A549 (cell line): ENCODE measurements around the gene DHX30. TPM values are rescaled to one million over a fixed set of nuclear protein-coding genes. Genes with fewer than 3 reads are reported as not detected.

Source experiments
- ATAC-seq, 2 experiments: fragments of 200-7000 bp in 1 of 2; fragments of >200 bp in 1 of 2; cut with Nextera tagmentation in 1 of 2; cut with Tn5 transposase in 1 of 2; 3 replicates each; pipeline versions ENCODE4 v1.8.0 to v1.9.1; 2018 to 2020; ENCODE audit warnings: mild to moderate bottlenecking in 1 of 2, moderate library complexity in 1 of 2
- CTCF ChIA-PET: fragments of 300-600 bp; sonication (Branson Sonifier 250); formaldehyde crosslinking; extraction: SDS; loops from one replicate; lab custom pipeline; 2021; ENCODE audit warnings: antibody characterized with exemption, inconsistent platforms; lab: Yijun Ruan, JAX
- POLR2A ChIA-PET: fragments of 350-600 bp; formaldehyde crosslinking; extraction: SDS; loops from one replicate; lab custom pipeline; 2021; ENCODE audit warnings: antibody characterized with exemption, inconsistent platforms; lab: Yijun Ruan, JAX
- DNase-seq, 2 experiments: peaks; one replicate each; pipeline versions ENCODE4 v3.0.0 to v3.0.0-alpha.2; 2011 to 2016; ENCODE audit warnings: low read depth in 1 of 2, low spot score in 1 of 2
- FAIRE-seq: peaks from 2 replicates; lab custom pipeline; 2011; peaks lifted over from hg19 to GRCh38; lab: Jason Lieb, UNC
- H3K27ac ChIP-seq, 2 experiments: fragments of >200 bp; sonication (Bioruptor Twin); formaldehyde crosslinking; 3 replicates each; pipeline ENCODE4 v1.5.1; 2016 to 2017
- H3K4me1 ChIP-seq: fragments of >200 bp; sonication (Bioruptor Twin); formaldehyde crosslinking; 3 replicates; pipeline ENCODE4 v1.6.1; 2016
- H3K4me2 ChIP-seq: fragments of >200 bp; sonication (Bioruptor Twin); formaldehyde crosslinking; 3 replicates; pipeline ENCODE4 v1.6.1; 2016
- H3K4me3 ChIP-seq: fragments of >200 bp; sonication (Bioruptor Twin); formaldehyde crosslinking; 3 replicates; pipeline ENCODE4 v1.5.1; 2016
- H3K9me3 ChIP-seq: fragments of >200 bp; sonication (Bioruptor Twin); formaldehyde crosslinking; 3 replicates; pipeline ENCODE4 v1.6.1; 2016
- BHLHE40 ChIP-seq: IDR thresholded peaks from 2 replicates; pipeline ENCODE4 v1.6.1; 2012; ENCODE audit warnings: low read depth, low read length, inconsistent platforms
- CHD2 ChIP-seq: fragments of 150-350 bp; IDR thresholded peaks from 2 replicates; pipeline ENCODE4 v1.6.1; 2014; ENCODE audit warnings: low read length; ENCODE audit not compliant: partially characterized antibody
- CTCF ChIP-seq: fragments of >200 bp; sonication (Bioruptor Twin); formaldehyde crosslinking; IDR thresholded peaks from 3 replicates; pipeline ENCODE4 v1.5.1; 2016
- ELK1 ChIP-seq: fragments of 150-350 bp; IDR thresholded peaks from 2 replicates; pipeline ENCODE4 v1.6.1; 2014; ENCODE audit warnings: low read depth, mild to moderate bottlenecking, low read length
- EP300 ChIP-seq, 2 experiments: fragments of >200 bp; sonication (Bioruptor Twin); formaldehyde crosslinking; IDR thresholded peaks; 2 replicates in 1 of 2; 3 replicates in 1 of 2; pipeline ENCODE4 v1.6.1; 2016 to 2017
- JUN ChIP-seq, 2 experiments: fragments of >200 bp; sonication (Bioruptor Twin); formaldehyde crosslinking; IDR thresholded peaks; 2 replicates in 1 of 2; 3 replicates in 1 of 2; pipeline ENCODE4 v1.6.1; 2016 to 2017
- KDM5A ChIP-seq: fragments of 200-600 bp; sonication (generic); IDR thresholded peaks from 2 replicates; pipeline ENCODE4 v1.6.1; 2016; ENCODE audit warnings: antibody characterized with exemption, mild to moderate bottlenecking
- MAFK ChIP-seq: fragments of 450-650 bp; IDR thresholded peaks from 2 replicates; pipeline ENCODE4 v1.6.1; 2014; ENCODE audit not compliant: partially characterized antibody
- MAX ChIP-seq: IDR thresholded peaks from 2 replicates; pipeline ENCODE4 v1.6.1; 2012
- NPAS2 ChIP-seq: fragments of 250-450 bp; sonication (Bioruptor Pico); IDR thresholded peaks from 2 replicates; pipeline ENCODE4 v1.8.0; 2022; ENCODE audit warnings: mild to moderate bottlenecking, moderate library complexity, borderline replicate concordance
- NR3C1 ChIP-seq: fragments of >200 bp; sonication (Bioruptor Twin); formaldehyde crosslinking; IDR thresholded peaks from 3 replicates; pipeline ENCODE4 v1.6.1; 2017
- PBX3 ChIP-seq: IDR thresholded peaks from 2 replicates; pipeline ENCODE4 v1.6.1; 2012
- RCOR1 ChIP-seq: fragments of 150-350 bp; IDR thresholded peaks from 2 replicates; pipeline ENCODE4 v1.6.1; 2014; ENCODE audit warnings: antibody characterized with exemption, low read length, low read depth
- SMC3 ChIP-seq: fragments of >200 bp; sonication (Bioruptor Twin); formaldehyde crosslinking; IDR thresholded peaks from 3 replicates; pipeline ENCODE4 v1.6.1; 2018; ENCODE audit warnings: inconsistent platforms
- ZFP36 ChIP-seq: fragments of 450-650 bp; IDR thresholded peaks from 2 replicates; pipeline ENCODE4 v1.6.1; 2014; ENCODE audit warnings: borderline replicate concordance; ENCODE audit not compliant: partially characterized antibody
- ZSCAN20 ChIP-seq: fragments of 250-450 bp; sonication (Bioruptor Pico); IDR thresholded peaks from 2 replicates; pipeline ENCODE4 v1.8.0; 2022; ENCODE audit warnings: mild to moderate bottlenecking, moderate library complexity
- WGBS: methylation state at CpG from one replicate; pipeline ENCODE4 v1.1.6; 2017; ENCODE audit errors: missing lambda C conversion rate; 5-methylcytosine and 5-hydroxymethylcytosine counted together
- polyA plus RNA-seq, 4 experiments: library from polyadenylated mRNA; depleted of rRNA in 3 of 4; stranded (reverse); fragments of >200 nt; fragmentation: RNase III in 1 of 4; extraction: RNeasy Plus Mini Kit Qiagen cat#74134 plus additional on column Dnase treatment in 1 of 4; gene quantifications; 2 replicates in 3 of 4; 3 replicates in 1 of 4; pipeline ENCODE4 v1.2.3, GENCODE V29; 2011 to 2017

DHX30 gene
- polyA plus RNA-seq, 2 of the 4 experiments (the other 2 are of a cell fraction): 40.5 to 44.6 TPM

- TF ChIP-seq ELK1 (no peak), BHLHE40 (no peak), MAFK (no peak)
These were observed 43.4 kb downstream of the DHX30 start (continued) for GRCh38 chr3:47846186-47846879.

GRCh38 chr3:47846880-47847248, 43.9 kb downstream of the DHX30 start:
- 77% methylated on average over 5 of the region's 10 CpGs for WGBS
- CTCF ChIA-PET: interaction anchor here (1.0 kb wide), 1 partner anchor 308 kb away, joined by 3 read pairs; no protein-coding TSS in a partner anchor
- ATAC-seq: no peak

GRCh38 chr3:47847260-47847659, 44.3 kb downstream of the DHX30 start:
- H3K27ac ChIP-seq: no peak overlapping the region
- DNase-seq (no peak), FAIRE-seq (no peak), ATAC-seq (no peak)
- ChIA-PET POLR2A (no interaction called here), CTCF (interaction anchor here (1.0 kb wide), 1 partner anchor 307 kb away, joined by 3 read pairs; no protein-coding TSS in a partner anchor)
- WGBS: 93% methylated on average over 10 of the region's 11 CpGs
- no peak overlapping the region for H3K4me2 ChIP-seq
- no peak overlapping the region for H3K4me3 ChIP-seq
- H3K9me3 ChIP-seq: no peaks in the 10 kb centered on the region
- TF ChIP-seq KDM5A (no peak), JUN (IDR thresholded peaks at IDR 0.05) (0 out of 5 replicates have a peak, but pooled peaks of 1 of the 2 experiments have one; percentile 29)
- H3K4me1 ChIP-seq: no peaks in the 10 kb centered on the region

More at GRCh38 chr3:47846880-47847248, 43.9 kb downstream of the DHX30 start:
- POLR2A ChIA-PET: no interaction called here
- no peaks in the 10 kb centered on the region for H3K9me3 ChIP-seq
- no peak overlapping the region for H3K4me2 ChIP-seq
- DNase-seq: no peak
- no peak for TF ChIP-seq CHD2
- no peak for TF ChIP-seq CTCF
- no peak for TF ChIP-seq JUN (IDR thresholded peaks at IDR 0.05)
- no peak for TF ChIP-seq ZSCAN20
- TF ChIP-seq MAX: no peak
- TF ChIP-seq PBX3: no peak
- TF ChIP-seq RCOR1: no peak
- no peak for TF ChIP-seq SMC3
- no peak for TF ChIP-seq NR3C1
- no peak for TF ChIP-seq KDM5A
- no peak for FAIRE-seq
- H3K4me3 ChIP-seq: no peak overlapping the region
- H3K27ac ChIP-seq: no peak overlapping the region
- H3K4me1 ChIP-seq: no peaks in the 10 kb centered on the region

GRCh38 chr3:47847801-47848518, 45.0 kb downstream of the DHX30 start:
- CTCF ChIA-PET: interaction anchor here (1.0 to 3.3 kb wide), 2 partner anchors 11 to 307 kb away, joined by 3 to 17 read pairs; no protein-coding TSS in a partner anchor
- Histone ChIP-seq H3K4me3 (no peak overlapping the region), H3K4me2 (no peak overlapping the region), H3K27ac (no peak overlapping the region), H3K9me3 (no peaks in the 10 kb centered on the region), H3K4me1 (no peaks in the 10 kb centered on the region)
- DNase-seq: no peak
- ATAC-seq: no peak
- TF ChIP-seq NPAS2 (CRISPR knock-in tag): no peak
- TF ChIP-seq ZFP36: no peak
- 0 out of 5 replicates have a peak, but pooled peaks of 1 of the 2 experiments have one; percentile 19 for TF ChIP-seq JUN (IDR thresholded peaks at IDR 0.05)
- no peak for TF ChIP-seq EP300 (IDR thresholded peaks at IDR 0.05)
- POLR2A ChIA-PET: no interaction called here
- no peak for FAIRE-seq
- 92% methylated on average over 15 of the region's 23 CpGs for WGBS
